Hepatocyte (in vitro differentiated cells): ENCODE data around the gene CUZD1. TPM values are rescaled to one million over a fixed set of nuclear protein-coding genes. Genes with fewer than 3 reads are reported as not detected.

Experiments used
- DNase-seq: peaks from one replicate; pipeline ENCODE4 v3.0.0-alpha.2; 2016; ENCODE audit warnings: low spot score
- H2AFZ ChIP-seq: fragments of 200-600 bp; sonication (generic); 2 replicates; pipeline ENCODE4 v1.6.0; 2016; ENCODE audit warnings: antibody characterized with exemption, mild to moderate bottlenecking
- H3K27ac ChIP-seq: fragments of 200-600 bp; sonication (generic); 2 replicates; pipeline ENCODE4 v1.5.1; 2016; ENCODE audit warnings: mild to moderate bottlenecking
- H3K27me3 ChIP-seq: fragments of 200-600 bp; sonication (generic); 2 replicates; pipeline ENCODE4 v1.6.1; 2016
- H3K36me3 ChIP-seq: fragments of 200-600 bp; sonication (generic); replicated peaks from 2 replicates; pipeline ENCODE4 v1.5.1; 2016; ENCODE audit warnings: low read depth; ENCODE audit not compliant: insufficient read depth
- H3K4me1 ChIP-seq: fragments of 200-600 bp; sonication (generic); 2 replicates; pipeline ENCODE4 v1.5.1; 2016; ENCODE audit warnings: mild to moderate bottlenecking, moderate library complexity; ENCODE audit not compliant: insufficient read depth
- H3K4me2 ChIP-seq: fragments of 200-600 bp; sonication (generic); 2 replicates; pipeline ENCODE4 v1.6.0; 2016
- H3K4me3 ChIP-seq: fragments of 200-600 bp; sonication (generic); 2 replicates; pipeline ENCODE4 v1.5.1; 2016; ENCODE audit warnings: mild to moderate bottlenecking
- H3K79me2 ChIP-seq: fragments of 200-600 bp; sonication (generic); 2 replicates; pipeline ENCODE4 v1.6.0; 2017; ENCODE audit warnings: mild to moderate bottlenecking
- H3K9me2 ChIP-seq: fragments of 200-600 bp; sonication (generic); replicated peaks from 2 replicates; pipeline ENCODE4 v1.6.0; 2017; ENCODE audit warnings: mild to moderate bottlenecking; ENCODE audit not compliant: insufficient read depth
- H3K9me3 ChIP-seq: fragments of 200-600 bp; sonication (generic); 2 replicates; pipeline ENCODE4 v1.5.1; 2016; ENCODE audit warnings: low read depth, mild to moderate bottlenecking
- H4K20me1 ChIP-seq: fragments of 200-600 bp; sonication (generic); 2 replicates; pipeline ENCODE4 v1.6.0; 2016; ENCODE audit warnings: mild to moderate bottlenecking; ENCODE audit not compliant: insufficient read depth, poor library complexity, severe bottlenecking
- CTCF ChIP-seq: fragments of 200-600 bp; sonication (generic); IDR thresholded peaks from 2 replicates; pipeline ENCODE4 v1.5.1; 2016; ENCODE audit warnings: antibody characterized with exemption, mild to moderate bottlenecking; ENCODE audit not compliant: poor library complexity
- EZH2 ChIP-seq: fragments of 200-600 bp; sonication (generic); IDR thresholded peaks from 2 replicates; pipeline ENCODE4 v1.6.1; 2016; ENCODE audit warnings: antibody characterized with exemption, mild to moderate bottlenecking, borderline replicate concordance
- EZH2phosphoT487 ChIP-seq: fragments of 200-600 bp; sonication (generic); IDR thresholded peaks from one replicate; pipeline ENCODE4 v1.6.1; 2018; ENCODE audit warnings: antibody characterized with exemption, mild to moderate bottlenecking, low read depth, moderate library complexity; ENCODE audit not compliant: unreplicated experiment, severe bottlenecking
- WGBS: methylation state at CpG from one replicate; pipeline ENCODE4 v1.1.6; 2016; ENCODE audit warnings: low lambda C conversion rate; ENCODE audit errors: missing lambda C conversion rate; 5-methylcytosine and 5-hydroxymethylcytosine counted together
- polyA plus RNA-seq: library from polyadenylated mRNA; unstranded; fragments of >200 nt; fragmentation: Nextera tagmentation; extraction: Ambion mirVana; gene quantifications from 2 replicates; pipeline ENCODE4 v1.2.1, GENCODE V29; 2016
- total RNA-seq: library from RNA; depleted of rRNA; stranded (reverse); fragments of >200 nt; gene quantifications from 2 replicates; pipeline ENCODE4 v1.2.3, GENCODE V29; 2014

The CUZD1 gene
- total and polyA plus RNA-seq, 2 experiments from 2014 or later = not detected

DNA sequence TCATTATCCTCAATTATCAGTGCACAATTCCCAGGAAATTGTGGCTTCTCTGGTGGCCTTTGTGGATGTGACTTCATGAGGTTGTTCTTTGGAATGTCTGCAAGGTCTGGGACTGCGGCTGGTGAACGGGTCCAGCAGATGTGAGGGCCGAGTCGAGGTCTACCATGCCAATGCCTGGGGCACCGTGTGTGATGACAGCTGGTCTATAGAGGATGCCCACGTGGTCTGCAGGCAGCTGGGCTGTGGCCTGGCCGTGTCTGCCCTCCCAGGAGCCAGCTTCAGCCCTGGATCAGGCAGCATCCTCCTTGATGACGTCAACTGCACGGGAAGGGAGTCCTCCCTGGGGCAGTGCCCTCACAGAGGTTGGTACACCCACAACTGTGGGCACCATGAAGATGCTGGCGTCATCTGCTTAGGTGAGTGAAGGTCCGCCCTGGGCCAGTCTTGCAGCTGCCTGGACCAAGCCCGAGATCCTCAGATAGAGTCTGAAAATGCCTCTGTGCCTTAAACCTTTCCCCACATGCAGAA is 46.9 kb downstream of the CUZD1 start:
- no peak overlapping the region for H3K4me3 ChIP-seq
- no peaks in the 10 kb centered on the region for H3K36me3 ChIP-seq
- H3K79me2 ChIP-seq = no peaks in the 10 kb centered on the region
- TF ChIP-seq EZH2 (no peak), CTCF (no peak), EZH2phosphoT487 (no peak)
- peaks cover 3% of the 10 kb centered on the region for H3K27me3 ChIP-seq
- no peaks in the 10 kb centered on the region for H3K9me3 ChIP-seq
- H4K20me1 ChIP-seq = no peaks in the 10 kb centered on the region
- DNase-seq = no peak
- H3K27ac ChIP-seq = no peak overlapping the region
- no peaks in the 10 kb centered on the region for H3K4me1 ChIP-seq
- no peaks in the 10 kb centered on the region for H3K9me2 ChIP-seq
- no peak overlapping the region for H3K4me2 ChIP-seq
- H2AFZ ChIP-seq = no peak overlapping the region
- 80% methylated on average over 12 of the region's 12 CpGs for WGBS

GRCh38 chr10:122796796-122797195 is 48.9 kb downstream of the CUZD1 start:
- DNase-seq = no peak
- Histone ChIP-seq H4K20me1 (no peaks in the 10 kb centered on the region), H3K4me3 (no peak overlapping the region), H3K36me3 (no peaks in the 10 kb centered on the region), H3K4me2 (no peak overlapping the region), H3K27ac (no peak overlapping the region), H3K27me3 (peaks cover 3% of the 10 kb centered on the region), H3K79me2 (no peaks in the 10 kb centered on the region), H3K9me2 (no peaks in the 10 kb centered on the region), H3K9me3 (no peaks in the 10 kb centered on the region), H3K4me1 (no peaks in the 10 kb centered on the region), H2AFZ (no peak overlapping the region)
- WGBS = 47% methylated on average over 2 of the region's 2 CpGs
- TF ChIP-seq EZH2 = no peak
- TF ChIP-seq CTCF = no peak
- no peak for TF ChIP-seq EZH2phosphoT487

GRCh38 chr10:122795924-122796323 is 49.7 kb downstream of the CUZD1 start:
- Histone ChIP-seq H3K27me3 (peaks cover 3% of the 10 kb centered on the region), H3K4me2 (no peak overlapping the region), H4K20me1 (no peaks in the 10 kb centered on the region), H3K4me1 (no peaks in the 10 kb centered on the region), H3K4me3 (no peak overlapping the region), H3K9me3 (no peaks in the 10 kb centered on the region), H3K27ac (no peak overlapping the region), H3K79me2 (no peaks in the 10 kb centered on the region), H3K36me3 (no peaks in the 10 kb centered on the region), H2AFZ (no peak overlapping the region), H3K9me2 (no peaks in the 10 kb centered on the region)
- DNase-seq = no peak
- TF ChIP-seq EZH2 = no peak
- no peak for TF ChIP-seq EZH2phosphoT487
- TF ChIP-seq CTCF = no peak
- 65% methylated on average over 5 of the region's 5 CpGs for WGBS
